Endometrial microvascular endothelial cells (primary cell): ENCODE results near the gene TTC21A. TPM values are rescaled to one million over a fixed set of nuclear protein-coding genes. Genes with fewer than 3 reads are reported as not detected.

Experiments
- in situ Hi-C: cut with HindIII; loops from 2 replicates; pipeline ENCODE4 v1.10.0; 2017; ENCODE audit warnings: low sequenced_read_pairs, low pct_unique_long_range_greater_than_20kb; ENCODE audit errors: inconsistent ontology term
- total RNA-seq: library from RNA; depleted of rRNA; stranded (reverse); fragments of >200 nt; gene quantifications from one replicate; pipeline ENCODE4 v1.2.3, GENCODE V29; 2015; ENCODE audit errors: inconsistent ontology term

The TTC21A gene
- total RNA-seq, 1 donor from 2014 or later: 0.09 TPM

GRCh38 chr3:39183211-39184080 lies 76.0 kb downstream of the TTC21A start:
- in situ Hi-C loops: no loop called here

- in situ Hi-C loops: no loop called here
Observed at GRCh38 chr3:39184081-39184967, 76.8 kb downstream of the TTC21A start.

- in situ Hi-C loops: no loop called here
Observed at GRCh38 chr3:39184968-39185285, 77.4 kb downstream of the TTC21A start.

GRCh38 chr3:39185326-39185958 lies 78.0 kb downstream of the TTC21A start:
- in situ Hi-C loops: no loop called here

- in situ Hi-C loops: no loop called here
Observed at GRCh38 chr3:39185959-39186691, 78.6 kb downstream of the TTC21A start.

GRCh38 chr3:39186692-39187151 lies 79.2 kb downstream of the TTC21A start:
- in situ Hi-C loops: no loop called here

- in situ Hi-C loops: no loop called here
Observed at GRCh38 chr3:39187372-39188155, 80.1 kb downstream of the TTC21A start.

Other genes starting within 250 kb of the TTC21A start
- not detected for gene SCN11A, start 55.7 kb upstream of the TTC21A start, total RNA-seq
- 14.8 TPM for gene WDR48, start 55.7 kb upstream of the TTC21A start, total RNA-seq
- gene GORASP1, start 53 bp upstream of the TTC21A start, total RNA-seq: 72.3 TPM
- gene CSRNP1, start 45.9 kb downstream of the TTC21A start, total RNA-seq: 23.3 TPM
- not detected for gene XIRP1, start 84.9 kb downstream of the TTC21A start, total RNA-seq
- not detected for gene CX3CR1, start 172.4 kb downstream of the TTC21A start, total RNA-seq
- gene CCR8, start 222.0 kb downstream of the TTC21A start, total RNA-seq: not detected